ENCODE measurements around the gene PBX4. TPM values are rescaled to one million over a fixed set of nuclear protein-coding genes. Genes with fewer than 3 reads are reported as not detected.
A peak's percentile ranks its signal among the peaks of the same experiment; 100 is the strongest.

PBX4 gene
- total and polyA plus RNA-seq, 10 donors = 4.4 to 17.8 (median 9.7) TPM

DNA sequence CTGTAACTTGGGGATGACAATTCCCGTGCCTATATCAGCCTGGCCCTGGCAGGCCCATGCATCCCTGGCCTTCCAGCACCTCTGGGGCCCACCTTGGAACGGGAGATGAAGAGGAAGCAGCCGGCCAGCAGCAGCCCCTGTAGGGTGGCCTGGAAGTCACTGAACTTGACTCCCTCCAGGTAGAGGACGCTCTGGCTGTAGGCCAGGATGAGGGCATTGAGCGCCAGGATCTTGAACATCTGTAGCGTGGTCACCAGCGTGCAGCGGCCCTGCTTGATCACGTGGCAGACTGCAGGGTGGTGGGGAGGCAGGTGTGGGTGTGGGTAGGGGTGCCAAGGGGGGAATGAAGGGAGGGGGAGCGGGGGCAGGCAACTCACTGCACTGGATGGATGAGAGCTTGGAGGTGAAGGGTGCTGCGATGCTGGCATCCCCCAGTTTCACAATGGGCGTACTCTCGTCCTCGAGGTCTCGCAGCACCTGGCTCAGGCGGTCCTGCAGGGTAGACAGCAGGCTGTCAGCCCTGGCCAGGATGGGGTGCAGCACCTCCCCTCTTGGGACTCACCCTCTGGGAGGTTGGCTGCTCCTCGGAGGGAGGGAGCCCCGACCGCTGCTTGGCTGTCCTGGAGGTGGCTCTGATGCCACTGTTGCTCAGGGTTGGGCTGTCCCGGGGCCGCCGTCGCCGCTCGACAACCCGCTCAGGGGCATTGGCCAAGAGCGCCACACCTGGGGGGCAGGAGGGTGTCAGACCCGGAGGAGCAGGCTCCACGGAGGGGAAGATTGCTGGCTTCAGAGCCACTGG is 28.7 kb upstream of the PBX4 start:
- Histone ChIP-seq H3K27me3 (replicated peaks in 1 of 7) (no peaks in the 10 kb centered on the region), H3K4me3 (no peak overlapping the region), H3K9me3 (no peaks in the 10 kb centered on the region), H3K4me1 (peaks cover 1 to 22% (median 11%) of the 10 kb centered on the region in 6 donors), H3K27ac (no peak overlapping the region), H3K36me3 (peaks cover 5 to 82% (median 79%) of the 10 kb centered on the region in 6 donors)
- no peak for TF ChIP-seq POLR2A (IDR thresholded peaks at IDR 0.05)
- TF ChIP-seq POLR2AphosphoS5 (IDR thresholded peaks at IDR 0.05) = peak in 2 of 3 donors; percentile 2 to 43
- DNase-seq = no peak
- intact Hi-C loops (cut with DNase I; ENCODE audit: low total_unique reads) = no loop called here
- 90 to 97% (median 94%) methylated on average over 20 to 29 of the region's 29 CpGs for WGBS, 5 donors

DNA sequence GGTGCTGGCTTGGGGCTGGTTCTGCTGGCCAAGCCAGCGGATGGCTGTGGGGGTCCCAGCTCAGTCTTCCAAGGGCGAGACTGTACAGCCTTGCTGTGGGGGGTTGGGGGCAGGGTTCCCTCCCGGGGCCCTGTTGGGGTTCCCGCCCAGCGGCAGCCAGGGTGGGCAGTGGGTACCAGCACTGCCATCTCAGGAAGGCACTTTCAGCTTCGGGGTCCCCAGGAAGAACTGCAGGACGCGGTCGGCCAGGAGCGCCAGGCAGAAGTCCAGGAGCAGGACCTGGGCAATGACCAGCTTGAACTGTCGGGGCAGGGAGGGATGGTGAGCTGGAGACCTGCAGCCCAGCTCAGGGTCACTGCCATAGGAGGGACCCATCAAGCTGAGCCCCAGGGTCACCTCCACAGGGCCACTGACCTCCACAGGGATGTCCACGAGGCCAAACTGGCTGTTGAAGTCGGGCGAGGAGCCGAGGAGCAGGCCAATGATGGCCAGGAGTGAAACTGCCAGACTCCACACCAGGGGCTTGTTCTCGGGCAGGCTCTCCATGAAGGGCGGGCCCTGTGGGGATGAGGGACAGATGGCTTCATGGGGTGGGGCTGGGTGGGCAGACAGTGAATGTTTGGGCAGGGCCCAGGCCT is 26.9 kb upstream of the PBX4 start:
- H3K36me3 ChIP-seq = peaks cover 5 to 82% (median 67%) of the 10 kb centered on the region in 6 donors
- no peak overlapping the region for H3K4me3 ChIP-seq
- no peak for TF ChIP-seq POLR2AphosphoS5 (IDR thresholded peaks at IDR 0.05)
- TF ChIP-seq POLR2A (IDR thresholded peaks at IDR 0.05) = no peak
- TF ChIP-seq, protein P1, sequence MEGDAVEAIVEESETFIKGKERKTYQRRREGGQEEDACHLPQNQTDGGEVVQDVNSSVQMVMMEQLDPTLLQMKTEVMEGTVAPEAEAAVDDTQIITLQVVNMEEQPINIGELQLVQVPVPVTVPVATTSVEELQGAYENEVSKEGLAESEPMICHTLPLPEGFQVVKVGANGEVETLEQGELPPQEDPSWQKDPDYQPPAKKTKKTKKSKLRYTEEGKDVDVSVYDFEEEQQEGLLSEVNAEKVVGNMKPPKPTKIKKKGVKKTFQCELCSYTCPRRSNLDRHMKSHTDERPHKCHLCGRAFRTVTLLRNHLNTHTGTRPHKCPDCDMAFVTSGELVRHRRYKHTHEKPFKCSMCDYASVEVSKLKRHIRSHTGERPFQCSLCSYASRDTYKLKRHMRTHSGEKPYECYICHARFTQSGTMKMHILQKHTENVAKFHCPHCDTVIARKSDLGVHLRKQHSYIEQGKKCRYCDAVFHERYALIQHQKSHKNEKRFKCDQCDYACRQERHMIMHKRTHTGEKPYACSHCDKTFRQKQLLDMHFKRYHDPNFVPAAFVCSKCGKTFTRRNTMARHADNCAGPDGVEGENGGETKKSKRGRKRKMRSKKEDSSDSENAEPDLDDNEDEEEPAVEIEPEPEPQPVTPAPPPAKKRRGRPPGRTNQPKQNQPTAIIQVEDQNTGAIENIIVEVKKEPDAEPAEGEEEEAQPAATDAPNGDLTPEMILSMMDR (IDR thresholded peaks at IDR 0.05 in 8 of 11, conservative IDR thresholded peaks at IDR 0.05 in 3 of 11) = no peak
- peak overlapping the region in 1 of 8 donors; percentile 3 for H3K27ac ChIP-seq
- WGBS, 5 donors = 77 to 98% (median 94%) methylated on average over 5 to 17 of the region's 17 CpGs
- DNase-seq = no peak
- no peaks in the 10 kb centered on the region for H3K9me3 ChIP-seq
- peaks cover 5 to 41% (median 25%) of the 10 kb centered on the region in 6 donors for H3K4me1 ChIP-seq
- H3K27me3 ChIP-seq (replicated peaks in 1 of 7) = no peaks in the 10 kb centered on the region
- intact Hi-C loops (cut with DNase I; ENCODE audit: low total_unique reads) = no loop called here

DNA sequence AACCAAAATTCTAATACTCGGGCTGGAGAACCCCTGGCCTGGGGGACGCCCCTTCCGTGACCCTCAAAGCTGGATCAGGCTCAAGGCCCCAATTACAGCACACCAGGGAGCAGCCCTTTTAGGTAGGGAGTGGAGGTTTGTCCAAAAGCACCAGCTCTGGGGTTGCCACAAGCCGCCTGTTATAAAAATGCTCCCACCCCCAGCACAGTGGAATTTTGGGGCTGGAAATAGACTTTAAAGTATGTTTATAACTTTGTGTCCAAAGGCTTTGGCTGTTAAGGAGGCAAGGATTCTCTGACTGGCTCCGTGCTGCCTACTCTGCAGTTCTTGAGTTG is 25.5 kb upstream of the PBX4 start:
- 28 to 44% (median 36%) methylated on average over 3 to 5 of the region's 5 CpGs for WGBS, 5 donors

More for the DNA sequence above, 25.5 kb upstream of the PBX4 start:
- H3K27me3 ChIP-seq (replicated peaks in 1 of 7) = no peaks in the 10 kb centered on the region
- TF ChIP-seq POLR2AphosphoS5 (IDR thresholded peaks at IDR 0.05) (no peak), POLR2A (IDR thresholded peaks at IDR 0.05) (no peak)
- TF ChIP-seq, protein P1 (IDR thresholded peaks at IDR 0.05 in 8 of 11, conservative IDR thresholded peaks at IDR 0.05 in 3 of 11) = peak in 4 of 11 experiments; percentile 19 to 32 (median 23)
- peaks cover 5 to 82% (median 67%) of the 10 kb centered on the region in 6 donors for H3K36me3 ChIP-seq
- H3K4me3 ChIP-seq = peak overlapping the region in 6 of 8 donors; percentile 71 to 95 (median 82)
- H3K4me1 ChIP-seq = peaks cover 5 to 54% (median 31%) of the 10 kb centered on the region in 6 donors
- H3K9me3 ChIP-seq = no peaks in the 10 kb centered on the region
- intact Hi-C loops (cut with DNase I; ENCODE audit: low total_unique reads) = loop anchor here (5.0 kb wide), 1 partner anchor 112 kb away; no protein-coding TSS in a partner anchor
- H3K27ac ChIP-seq = peak overlapping the region; percentile 89 to 100 (median 95)
- no peak for DNase-seq
